NOMO-1 treated with dmso at 0.1 percent for 144 hours (cell line): ENCODE results near the gene COL24A1.

Experiments used
- DNase-seq: peaks from one replicate; lab custom pipeline; 2025; ENCODE audit not compliant: unreplicated experiment; lab: John Stamatoyannopoulos, UW

Gene COL24A1

GRCh38 chr1:86156566-86157455, at the start of gene COL24A1:
Gene COL24A1, minus strand, starts transcription at chr1:86156772. Its CDS starts 376 bp downstream, at chr1:86156396.
- DNase-seq: peak; percentile 69

- no peak for DNase-seq
Measured at GRCh38 chr1:86205741-86206140, 49.2 kb upstream of the COL24A1 start.

- no peak for DNase-seq
Measured at GRCh38 chr1:86202552-86203340, 46.2 kb upstream of the COL24A1 start.

- no peak for DNase-seq
Measured at GRCh38 chr1:86201311-86201710, 44.7 kb upstream of the COL24A1 start.

GRCh38 chr1:86200901-86201300, 44.3 kb upstream of the COL24A1 start:
- DNase-seq: no peak

GRCh38 chr1:86197206-86197855, 40.8 kb upstream of the COL24A1 start:
- DNase-seq: no peak

GRCh38 chr1:86195281-86195680, 38.7 kb upstream of the COL24A1 start:
- DNase-seq: no peak

GRCh38 chr1:86194491-86195034, 38.0 kb upstream of the COL24A1 start:
- DNase-seq: no peak

GRCh38 chr1:86192417-86192816, 35.8 kb upstream of the COL24A1 start:
- no peak for DNase-seq

- DNase-seq: no peak
Measured at GRCh38 chr1:86191958-86192357, 35.4 kb upstream of the COL24A1 start.

- DNase-seq: no peak
Measured at GRCh38 chr1:86190873-86191272, 34.3 kb upstream of the COL24A1 start.

- no peak for DNase-seq
Measured at GRCh38 chr1:86184426-86184825, 27.9 kb upstream of the COL24A1 start.

- no peak for DNase-seq
Measured at GRCh38 chr1:86183810-86184209, 27.2 kb upstream of the COL24A1 start.

GRCh38 chr1:86176226-86176625, 19.7 kb upstream of the COL24A1 start:
- no peak for DNase-seq

- DNase-seq: no peak
Measured at GRCh38 chr1:86175756-86176155, 19.2 kb upstream of the COL24A1 start.

- no peak for DNase-seq
Measured at GRCh38 chr1:86169625-86170024, 13.1 kb upstream of the COL24A1 start.

- DNase-seq: no peak
Measured at GRCh38 chr1:86159800-86160199, 3.2 kb upstream of the COL24A1 start.

GRCh38 chr1:86155807-86156565, 586 bp downstream of the COL24A1 start:
- DNase-seq: no peak

GRCh38 chr1:86155051-86155806, 1.3 kb downstream of the COL24A1 start:
- DNase-seq: peak; percentile 23

GRCh38 chr1:86154571-86155050, 2.0 kb downstream of the COL24A1 start:
- DNase-seq: no peak
